NCI-H460 (cell line): ENCODE results near the gene FAAH2. TPM values are rescaled to one million over a fixed set of nuclear protein-coding genes. Genes with fewer than 3 reads are reported as not detected.
"Not testable (repeated sequence)": the region's sequence is repeated elsewhere in the genome, so short reads cannot be mapped to it uniquely, and the experiment has no call there.

Source experiments
- DNase-seq: peaks from one replicate; pipeline ENCODE4 v3.0.0-alpha.2; 2016; ENCODE audit warnings: low read depth; ENCODE audit errors: extremely low read depth
- total RNA-seq: library from RNA; depleted of rRNA; stranded (reverse); fragments of >200 nt; shearing (Covaris generic); gene quantifications from 2 replicates; pipeline ENCODE4 v1.2.3, GENCODE V29; 2014; rRNA removed

The FAAH2 gene
- total RNA-seq, 1 experiment from 2014 or later, result 0.05 TPM

- DNase-seq, result no peak
Measured at GRCh38 chrX:57380026-57380796, 93.7 kb downstream of the FAAH2 start.

DNA sequence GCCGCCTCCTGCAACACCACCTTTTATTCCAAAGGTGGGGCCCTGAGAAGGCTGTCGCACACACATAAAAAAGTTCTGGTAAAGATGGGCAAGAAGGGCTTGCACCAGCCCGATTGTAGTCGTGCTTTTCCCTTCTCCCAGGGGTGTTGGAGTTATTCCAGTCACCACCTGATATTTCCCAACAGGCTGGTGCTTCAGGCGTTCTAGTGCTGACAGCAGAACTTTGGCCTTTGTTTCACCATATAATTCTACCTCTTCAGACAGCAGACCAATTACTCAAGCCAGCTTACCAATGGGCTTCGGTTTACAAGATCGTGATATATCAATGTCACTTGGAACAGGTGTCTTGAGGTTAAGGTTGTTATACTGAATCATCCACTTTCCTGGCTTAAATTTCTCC is 107.7 kb downstream of the FAAH2 start:
- not testable (repeated sequence) for DNase-seq

DNA sequence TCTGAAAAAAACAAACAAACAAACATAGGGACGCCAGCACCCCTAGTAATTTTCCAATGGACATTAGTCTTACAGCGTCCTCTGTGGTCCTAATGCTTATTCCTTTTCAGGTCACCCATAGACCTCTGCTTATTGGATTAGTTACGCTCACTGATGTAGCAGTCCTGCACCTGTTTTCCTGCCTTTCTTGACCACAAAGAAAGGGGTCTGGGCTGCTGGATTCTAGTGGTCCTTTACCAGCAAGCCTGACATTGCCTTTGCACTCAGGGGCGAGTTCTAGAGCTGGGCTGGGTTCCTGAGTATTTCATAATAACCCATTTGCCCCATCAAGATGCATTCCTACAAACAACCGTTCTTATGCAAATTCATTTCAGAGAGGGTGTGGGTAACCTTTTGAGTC is 116.7 kb downstream of the FAAH2 start:
- not testable (repeated sequence) for DNase-seq

DNA sequence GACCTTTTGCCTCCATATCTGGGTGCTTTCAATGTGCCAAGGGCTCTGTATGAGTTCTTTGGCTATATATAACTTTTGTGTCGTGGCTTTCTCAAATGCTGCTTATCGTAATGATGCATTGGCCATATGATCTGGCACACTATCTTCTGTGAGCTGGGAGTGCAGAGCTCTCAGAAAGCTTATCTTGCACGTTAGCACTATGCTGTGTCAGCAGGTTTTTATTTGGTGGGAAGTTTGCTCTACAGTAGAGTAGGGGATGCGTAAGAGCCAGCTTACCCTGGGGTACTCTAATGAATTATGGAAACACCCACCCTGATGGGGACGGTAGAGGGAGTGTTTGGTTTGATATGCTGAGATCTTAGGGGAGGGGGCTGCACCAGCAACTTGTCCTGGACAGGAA is 119.6 kb downstream of the FAAH2 start:
- DNase-seq, result no peak

- DNase-seq, result no peak
Measured at GRCh38 chrX:57417827-57418226, 131.3 kb downstream of the FAAH2 start.

DNA sequence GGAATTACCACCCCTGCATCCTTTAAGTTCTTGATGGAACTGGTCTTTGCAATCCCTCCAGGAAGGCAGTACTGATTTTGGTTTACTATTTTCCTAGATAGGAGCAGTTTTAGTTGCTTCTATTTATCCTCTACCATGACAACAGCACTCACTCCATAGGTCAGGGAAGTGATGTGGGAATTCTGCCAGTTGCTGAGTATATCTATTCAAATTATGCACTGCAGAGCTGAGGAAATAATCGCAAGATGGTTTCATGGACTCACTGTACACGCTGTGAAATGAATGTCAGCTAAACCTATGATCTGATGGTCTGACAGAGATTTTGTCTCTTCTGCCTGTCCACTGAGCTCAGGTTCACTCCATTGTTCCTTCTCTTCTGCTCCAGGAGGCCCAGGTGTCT is 135.8 kb downstream of the FAAH2 start:
- no peak for DNase-seq

DNA sequence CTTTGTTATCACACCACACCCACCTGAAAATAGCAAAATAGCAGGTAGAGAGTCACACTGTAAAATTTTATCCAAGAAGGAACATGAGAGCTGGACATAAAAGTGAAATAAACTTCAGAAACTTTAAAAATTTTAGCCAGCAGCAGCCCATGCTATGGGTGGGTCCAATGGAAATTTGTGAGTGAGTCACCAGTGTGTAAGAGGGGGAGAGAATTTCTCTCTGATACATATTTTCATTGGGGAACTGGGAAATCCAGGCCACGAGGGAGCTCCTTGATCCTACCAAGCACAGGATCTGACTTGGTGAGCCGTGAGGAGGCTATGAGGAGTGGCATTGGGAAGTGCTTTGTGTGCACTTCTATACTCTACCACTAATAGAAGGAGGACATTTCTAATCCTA is 136.3 kb downstream of the FAAH2 start:
- DNase-seq, result no peak

DNA sequence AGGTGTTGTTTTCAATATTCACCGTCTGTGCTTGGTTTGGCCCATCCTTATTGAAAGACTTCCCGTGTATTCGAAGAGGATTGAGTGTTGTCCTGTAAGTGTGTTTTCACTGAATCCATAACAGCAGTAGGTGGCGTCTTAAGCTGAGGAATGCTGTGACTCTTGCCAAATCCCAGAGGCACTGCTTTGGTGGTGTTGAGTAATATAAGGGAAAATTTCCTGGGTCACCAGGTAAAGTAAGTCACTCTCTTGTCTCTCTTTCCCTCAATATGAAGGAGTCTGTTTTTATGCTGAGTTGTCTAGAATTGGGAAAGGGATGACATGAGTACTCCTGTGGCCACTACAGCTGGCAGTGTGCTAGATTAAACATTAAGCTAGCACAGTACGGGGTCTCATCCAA is 158.6 kb downstream of the FAAH2 start:
- no peak for DNase-seq

- DNase-seq, result no peak
Measured at GRCh38 chrX:57445832-57446231, 159.3 kb downstream of the FAAH2 start.

GRCh38 chrX:57447856-57448255 is 161.3 kb downstream of the FAAH2 start:
- DNase-seq, result no peak

DNA sequence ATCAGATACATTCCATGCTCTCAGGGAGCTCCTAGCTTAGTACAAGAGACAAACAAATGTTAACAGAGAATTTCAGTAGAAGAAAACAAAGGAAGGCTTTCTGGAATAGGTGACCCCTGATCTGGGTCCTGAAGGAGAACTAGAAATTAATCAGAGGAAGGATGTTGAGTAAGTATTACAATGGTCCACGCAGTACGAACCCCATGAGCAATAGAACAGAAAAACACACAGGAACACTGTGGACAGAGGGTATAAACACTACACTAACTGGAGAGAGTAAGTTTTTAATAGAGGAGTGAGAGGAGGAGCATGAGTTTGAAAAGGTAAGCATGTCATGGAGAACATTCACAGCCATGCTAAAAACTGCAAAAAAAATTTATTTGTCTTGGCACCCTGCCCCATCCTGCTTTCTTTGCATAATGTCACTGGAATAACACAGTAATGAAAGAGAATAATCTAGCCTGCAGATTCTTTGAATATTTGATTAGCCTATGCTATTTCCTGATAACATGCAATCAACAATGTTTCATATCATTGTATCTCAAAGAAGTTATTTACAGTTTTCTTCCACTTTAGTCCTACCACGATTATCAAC is 165.0 kb downstream of the FAAH2 start:
- no peak for DNase-seq

DNA sequence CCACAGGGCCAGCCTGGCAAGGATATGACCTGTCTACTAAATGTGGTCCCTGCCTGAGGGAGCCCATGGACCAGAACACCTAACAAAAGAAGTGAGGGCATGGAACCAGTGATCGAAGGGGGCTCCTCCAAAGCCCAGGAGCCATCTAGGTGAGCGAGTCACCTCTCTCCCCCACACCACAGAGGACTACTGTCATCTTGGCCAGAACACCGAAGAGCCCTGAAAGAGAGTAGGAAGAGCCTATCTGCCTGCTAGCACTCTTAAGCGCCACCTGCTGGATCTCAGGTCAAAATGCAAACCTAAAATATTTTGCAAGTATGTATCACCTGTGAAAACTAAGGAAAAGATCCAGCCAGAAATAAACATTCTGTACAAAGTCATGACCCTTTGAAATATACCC is 167.4 kb downstream of the FAAH2 start:
- DNase-seq, result no peak

GRCh38 chrX:57481514-57481913 is 195.0 kb downstream of the FAAH2 start:
- DNase-seq, result no peak

- DNase-seq, result no peak
Measured at GRCh38 chrX:57516491-57516890, 230.0 kb downstream of the FAAH2 start.

GRCh38 chrX:57519578-57520118 is 233.1 kb downstream of the FAAH2 start:
- DNase-seq, result no peak

DNA sequence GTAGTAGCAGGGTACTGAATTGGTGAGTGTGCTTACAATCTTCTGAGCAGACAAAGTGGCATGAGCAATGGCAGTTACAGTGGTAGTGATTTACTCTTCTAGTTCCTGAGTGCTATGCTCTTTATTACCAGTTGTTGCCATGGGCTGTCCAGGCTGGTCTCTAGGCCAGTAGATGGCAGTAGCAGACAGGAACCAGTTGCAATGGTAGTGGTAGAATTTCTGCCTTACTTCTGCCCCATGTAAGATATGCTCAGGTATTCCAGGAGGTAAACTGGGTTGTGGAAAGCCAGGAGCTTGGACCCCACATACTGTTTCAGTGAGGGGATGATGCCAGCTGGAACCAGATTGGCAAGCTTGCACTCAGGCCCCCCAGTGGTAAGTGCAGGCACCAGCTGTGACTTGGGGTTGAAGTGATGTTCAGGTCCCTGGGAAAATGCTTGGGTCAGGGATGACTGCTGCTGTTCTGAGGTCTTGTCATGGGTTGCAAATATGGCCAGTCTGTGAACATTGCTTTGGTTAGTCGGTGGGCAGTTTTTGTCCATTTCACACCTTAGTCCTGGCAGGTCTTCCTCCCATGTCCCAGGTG is 242.3 kb downstream of the FAAH2 start:
- no peak for DNase-seq

Other genes with a start within 250 kb of the FAAH2 start
- 5.3 and 8.0 TPM in 2 replicates for gene SPIN2B, start 165.2 kb upstream of the FAAH2 start, total RNA-seq
- 0.35 TPM in 1 of 2 replicates, not detected in the other for gene SPIN2A, start 149.3 kb upstream of the FAAH2 start, total RNA-seq